ENCODE data around the gene CCSER1.
"Not testable (repeated sequence)": the region's sequence is repeated elsewhere in the genome, so short reads cannot be mapped to it uniquely, and the experiment has no call there.

The CCSER1 gene

GRCh38 chr4:90852237-90852636 is 725.0 kb downstream of the CCSER1 start:
- DNase-seq: no peak

GRCh38 chr4:90855111-90855510 is 727.9 kb downstream of the CCSER1 start:
- no peak for DNase-seq

GRCh38 chr4:90857081-90857820 is 730.1 kb downstream of the CCSER1 start:
- no peak for DNase-seq

GRCh38 chr4:90875791-90876190 is 748.6 kb downstream of the CCSER1 start:
- no peak for DNase-seq

GRCh38 chr4:90876296-90876695 is 749.1 kb downstream of the CCSER1 start:
- DNase-seq: no peak

GRCh38 chr4:90883519-90883918 is 756.3 kb downstream of the CCSER1 start:
- DNase-seq: no peak

GRCh38 chr4:90888571-90888970 is 761.4 kb downstream of the CCSER1 start:
- DNase-seq: no peak

- DNase-seq: no peak
These were observed 762.0 kb downstream of the CCSER1 start for GRCh38 chr4:90889171-90889570.

- DNase-seq: not testable (repeated sequence)
These were observed 776.2 kb downstream of the CCSER1 start for GRCh38 chr4:90903413-90903812.

- no peak for DNase-seq
These were observed 776.8 kb downstream of the CCSER1 start for GRCh38 chr4:90904021-90904420.

GRCh38 chr4:90906239-90906638 is 779.0 kb downstream of the CCSER1 start:
- DNase-seq: no peak

- not testable (repeated sequence) for DNase-seq
These were observed 784.7 kb downstream of the CCSER1 start for GRCh38 chr4:90911724-90912434.

GRCh38 chr4:90922174-90922573 is 795.0 kb downstream of the CCSER1 start:
- DNase-seq: no peak

- DNase-seq: no peak
These were observed 799.8 kb downstream of the CCSER1 start for GRCh38 chr4:90926957-90927356.

GRCh38 chr4:90943311-90943710 is 816.1 kb downstream of the CCSER1 start:
- DNase-seq: no peak

- DNase-seq: no peak
These were observed 819.8 kb downstream of the CCSER1 start for GRCh38 chr4:90946945-90947344.

- DNase-seq: no peak
These were observed 823.2 kb downstream of the CCSER1 start for GRCh38 chr4:90950385-90950841.

- DNase-seq: no peak
These were observed 823.8 kb downstream of the CCSER1 start for GRCh38 chr4:90951037-90951436.

- DNase-seq: no peak
These were observed 831.2 kb downstream of the CCSER1 start for GRCh38 chr4:90958256-90958895.

- no peak for DNase-seq
These were observed 833.2 kb downstream of the CCSER1 start for GRCh38 chr4:90960433-90960832.

GRCh38 chr4:90960840-90961239 is 833.6 kb downstream of the CCSER1 start:
- no peak for DNase-seq

GRCh38 chr4:90970021-90970420 is 842.8 kb downstream of the CCSER1 start:
- DNase-seq: no peak

- no peak for DNase-seq
These were observed 850.5 kb downstream of the CCSER1 start for GRCh38 chr4:90977726-90978125.

GRCh38 chr4:90979556-90979955 is 852.4 kb downstream of the CCSER1 start:
- no peak for DNase-seq
